GM23338 (cell line): ENCODE results near the gene CNOT4. TPM values are rescaled to one million over a fixed set of nuclear protein-coding genes. Genes with fewer than 3 reads are reported as not detected.

Experiments used
- ATAC-seq: fragments of 200-7000 bp; cut with Tn5 transposase; 3 replicates; pipeline ENCODE4 v1.9.1; 2020
- DNase-seq: peaks from one replicate; pipeline ENCODE4 v3.0.0-alpha.2; 2015; ENCODE audit warnings: low spot score
- H2AFZ ChIP-seq: fragments of 200-600 bp; sonication (generic); 2 replicates; pipeline ENCODE4 v1.8.0; 2016; ENCODE audit warnings: antibody characterized with exemption, mild to moderate bottlenecking, moderate library complexity
- H3F3A ChIP-seq: fragments of 200-600 bp; sonication (generic); replicated peaks from 2 replicates; pipeline ENCODE4 v1.8.0; 2017; ENCODE audit warnings: antibody characterized with exemption, mixed run types, low read depth
- H3K27ac ChIP-seq: fragments of 200-600 bp; sonication (generic); 2 replicates; pipeline ENCODE4 v1.6.1; 2016; ENCODE audit warnings: low read depth
- H3K27me3 ChIP-seq: fragments of 200-600 bp; sonication (generic); 2 replicates; pipeline ENCODE4 v1.8.0; 2016; ENCODE audit warnings: mild to moderate bottlenecking, mixed run types, moderate library complexity; ENCODE audit not compliant: insufficient read depth
- H3K36me3 ChIP-seq: fragments of 200-600 bp; sonication (generic); 2 replicates; pipeline ENCODE4 v1.8.0; 2016; ENCODE audit warnings: mild to moderate bottlenecking; ENCODE audit not compliant: insufficient read depth
- H3K4me1 ChIP-seq: fragments of 200-600 bp; sonication (generic); 2 replicates; pipeline ENCODE4 v1.8.0; 2016; ENCODE audit warnings: mild to moderate bottlenecking, moderate library complexity; ENCODE audit not compliant: insufficient read depth
- H3K4me2 ChIP-seq: fragments of 200-600 bp; sonication (generic); 2 replicates; pipeline ENCODE4 v1.7.1; 2017; ENCODE audit warnings: mixed run types
- H3K4me3 ChIP-seq: fragments of 200-600 bp; sonication (generic); 2 replicates; pipeline ENCODE4 v1.6.1; 2016; ENCODE audit warnings: mixed run types
- H3K79me2 ChIP-seq: fragments of 200-600 bp; sonication (generic); replicated peaks from 2 replicates; pipeline ENCODE4 v1.8.0; 2017; ENCODE audit warnings: mild to moderate bottlenecking; ENCODE audit not compliant: insufficient read depth
- H3K9me2 ChIP-seq: fragments of 200-600 bp; sonication (generic); 2 replicates; pipeline ENCODE4 v1.8.0; 2017; ENCODE audit not compliant: insufficient read depth
- H4K20me1 ChIP-seq: fragments of 200-600 bp; sonication (generic); replicated peaks from 2 replicates; pipeline ENCODE4 v1.8.0; 2017; ENCODE audit warnings: mild to moderate bottlenecking; ENCODE audit not compliant: insufficient read depth
- H3K27ac Mint-ChIP-seq: 2 replicates; pipeline ENCODE4 v1.8.0; 2020; ENCODE audit warnings: inconsistent platforms, mild to moderate bottlenecking, moderate library complexity, mixed read lengths
- H3K27me3 Mint-ChIP-seq: 3 replicates; pipeline ENCODE4 v1.8.0; 2022; ENCODE audit warnings: low read depth, mild to moderate bottlenecking, moderate library complexity, mixed read lengths, inconsistent platforms; ENCODE audit not compliant: insufficient read depth, poor library complexity
- H3K36me3 Mint-ChIP-seq: 3 replicates; pipeline ENCODE4 v1.8.0; 2021; ENCODE audit warnings: low read depth, mild to moderate bottlenecking, inconsistent platforms, moderate library complexity, mixed read lengths
- H3K4me1 Mint-ChIP-seq: 3 replicates; pipeline ENCODE4 v1.8.0; 2020; ENCODE audit warnings: mild to moderate bottlenecking, inconsistent platforms, mixed read lengths
- H3K4me3 Mint-ChIP-seq: 3 replicates; pipeline ENCODE4 v1.8.0; 2021; ENCODE audit warnings: moderate library complexity, mild to moderate bottlenecking, inconsistent platforms, mixed read lengths
- H3K9me3 Mint-ChIP-seq: 3 replicates; pipeline ENCODE4 v1.8.0; 2020; ENCODE audit warnings: moderate library complexity, mild to moderate bottlenecking, inconsistent platforms, mixed read lengths
- CTCF ChIP-seq, 2 experiments: fragments of 200-600 bp in 1 of 2; sonication (generic) in 1 of 2; conservative IDR thresholded peaks; 2 replicates each; pipeline versions ENCODE4 v1.5.1 to v1.6.1; 2016 to 2017; ENCODE audit warnings: antibody characterized with exemption in 2 of 2, low read depth in 2 of 2, mild to moderate bottlenecking in 2 of 2, moderate library complexity in 1 of 2
- ETS1 ChIP-seq: IDR thresholded peaks from 2 replicates; pipeline ENCODE4 v1.6.1; 2016; ENCODE audit warnings: antibody characterized with exemption
- EZH2 ChIP-seq: fragments of 200-600 bp; sonication (generic); IDR thresholded peaks from one replicate; pipeline ENCODE4 v1.8.0; 2017; ENCODE audit warnings: antibody characterized with exemption, mild to moderate bottlenecking, low read depth; ENCODE audit not compliant: unreplicated experiment
- EZH2phosphoT487 ChIP-seq: fragments of 200-600 bp; sonication (generic); IDR thresholded peaks from one replicate; pipeline ENCODE4 v1.8.1; 2018; ENCODE audit warnings: antibody characterized with exemption; ENCODE audit not compliant: unreplicated experiment
- NANOG ChIP-seq: IDR thresholded peaks from 2 replicates; pipeline ENCODE4 v1.6.1; 2016; ENCODE audit warnings: antibody characterized with exemption, borderline replicate concordance
- ZNF331 ChIP-seq: fragments of 250-450 bp; sonication (Bioruptor Pico); IDR thresholded peaks from 2 replicates; pipeline ENCODE4 v1.5.0; 2020; ENCODE audit warnings: low read depth, mild to moderate bottlenecking, moderate library complexity
- ZNF462 ChIP-seq: fragments of 250-450 bp; sonication (Bioruptor Pico); IDR thresholded peaks from 2 replicates; pipeline ENCODE4 v1.5.0; 2020; ENCODE audit warnings: mild to moderate bottlenecking, moderate library complexity
- polyA plus RNA-seq: library from polyadenylated mRNA; unstranded; fragments of >200 nt; fragmentation: Nextera tagmentation; extraction: Ambion mirVana; gene quantifications from 2 replicates; pipeline ENCODE4 v1.2.1, GENCODE V29; 2016
- total RNA-seq: library from RNA; depleted of rRNA; stranded (reverse); fragments of >200 nt; shearing (Covaris generic); gene quantifications from 2 replicates; pipeline ENCODE4 v1.2.3, GENCODE V29; 2014
- TF ChIP-seq, protein P1 (sequence below): IDR thresholded peaks from one replicate; pipeline ENCODE4 v1.6.1; 2018; ENCODE audit warnings: antibody characterized with exemption; ENCODE audit not compliant: unreplicated experiment

CNOT4 gene
- total and polyA plus RNA-seq, 2 experiments from 2014 or later, result 18.9 to 26.2 TPM

DNA sequence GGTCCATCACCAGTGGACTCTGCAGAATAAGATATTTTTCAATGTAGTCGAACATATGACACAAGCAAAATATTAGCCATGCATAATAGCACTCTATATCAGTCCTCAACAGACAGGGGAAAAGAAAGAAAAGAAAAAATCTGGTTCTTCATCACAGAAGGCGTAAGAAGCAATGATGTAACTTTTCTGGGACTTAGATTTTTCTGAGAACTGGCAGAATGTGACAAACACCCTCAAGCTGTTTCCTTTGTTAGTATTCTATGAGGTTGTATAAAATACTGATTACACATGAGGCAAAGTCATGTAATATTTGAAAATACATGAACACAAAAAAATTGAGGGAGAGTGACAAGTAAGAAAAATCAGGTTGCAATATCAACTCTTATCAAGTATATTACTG is 84.9 kb downstream of the CNOT4 start (continued):
- no peak for TF ChIP-seq CTCF (conservative IDR thresholded peaks at IDR 0.05; ENCODE audit: low read depth in 2 of 2)
- no peak for TF ChIP-seq ETS1
- TF ChIP-seq NANOG, result no peak
- TF ChIP-seq EZH2phosphoT487, result no peak
- TF ChIP-seq ZNF331, result no peak

DNA sequence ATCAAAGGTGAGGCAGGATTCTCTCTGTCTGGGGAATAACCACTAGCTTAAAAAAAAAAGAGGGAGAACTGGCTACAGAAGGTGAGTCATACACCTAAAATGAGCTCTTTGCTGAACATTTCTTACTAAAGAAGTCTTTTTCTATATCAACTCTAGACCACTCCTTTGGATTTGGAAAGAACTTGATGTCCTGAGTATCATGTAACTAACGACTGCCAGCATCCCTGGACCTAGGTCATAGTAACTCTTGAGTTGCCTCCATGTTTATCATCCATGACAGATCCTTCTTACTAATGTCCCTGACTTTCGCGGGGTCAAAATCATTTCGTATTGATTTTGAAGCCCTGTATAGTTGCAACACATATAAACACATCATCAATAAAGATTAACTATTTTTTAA is 89.1 kb downstream of the CNOT4 start:
- Histone ChIP-seq H3K4me3 (no peak overlapping the region), H3K9me2 (no peaks in the 10 kb centered on the region), H3K4me2 (peak overlapping the region; percentile 32; the same call in 1 of the 2 replicates), H3K27ac (no peak overlapping the region), H3F3A (no peaks in the 10 kb centered on the region), H2AFZ (no peak overlapping the region), H3K79me2 (peaks cover 28% of the 10 kb centered on the region), H3K36me3 (no peaks in the 10 kb centered on the region), H4K20me1 (no peaks in the 10 kb centered on the region), H3K4me1 (peaks cover 8% of the 10 kb centered on the region; the same call in 1 of the 2 replicates), H3K27me3 (no peaks in the 10 kb centered on the region)
- Mint-ChIP-seq H3K9me3 (no peaks in the 10 kb centered on the region), H3K27ac (no peak overlapping the region), H3K27me3 (no peaks in the 10 kb centered on the region), H3K4me1 (peaks cover 14% of the 10 kb centered on the region), H3K4me3 (no peak overlapping the region), H3K36me3 (no peaks in the 10 kb centered on the region)
- ATAC-seq, result no peak
- DNase-seq, result no peak
- TF ChIP-seq NANOG (no peak), ZNF331 (no peak), ZNF462 (CRISPR knock-in tag) (no peak), ETS1 (no peak), EZH2 (no peak)
- TF ChIP-seq, protein P1, sequence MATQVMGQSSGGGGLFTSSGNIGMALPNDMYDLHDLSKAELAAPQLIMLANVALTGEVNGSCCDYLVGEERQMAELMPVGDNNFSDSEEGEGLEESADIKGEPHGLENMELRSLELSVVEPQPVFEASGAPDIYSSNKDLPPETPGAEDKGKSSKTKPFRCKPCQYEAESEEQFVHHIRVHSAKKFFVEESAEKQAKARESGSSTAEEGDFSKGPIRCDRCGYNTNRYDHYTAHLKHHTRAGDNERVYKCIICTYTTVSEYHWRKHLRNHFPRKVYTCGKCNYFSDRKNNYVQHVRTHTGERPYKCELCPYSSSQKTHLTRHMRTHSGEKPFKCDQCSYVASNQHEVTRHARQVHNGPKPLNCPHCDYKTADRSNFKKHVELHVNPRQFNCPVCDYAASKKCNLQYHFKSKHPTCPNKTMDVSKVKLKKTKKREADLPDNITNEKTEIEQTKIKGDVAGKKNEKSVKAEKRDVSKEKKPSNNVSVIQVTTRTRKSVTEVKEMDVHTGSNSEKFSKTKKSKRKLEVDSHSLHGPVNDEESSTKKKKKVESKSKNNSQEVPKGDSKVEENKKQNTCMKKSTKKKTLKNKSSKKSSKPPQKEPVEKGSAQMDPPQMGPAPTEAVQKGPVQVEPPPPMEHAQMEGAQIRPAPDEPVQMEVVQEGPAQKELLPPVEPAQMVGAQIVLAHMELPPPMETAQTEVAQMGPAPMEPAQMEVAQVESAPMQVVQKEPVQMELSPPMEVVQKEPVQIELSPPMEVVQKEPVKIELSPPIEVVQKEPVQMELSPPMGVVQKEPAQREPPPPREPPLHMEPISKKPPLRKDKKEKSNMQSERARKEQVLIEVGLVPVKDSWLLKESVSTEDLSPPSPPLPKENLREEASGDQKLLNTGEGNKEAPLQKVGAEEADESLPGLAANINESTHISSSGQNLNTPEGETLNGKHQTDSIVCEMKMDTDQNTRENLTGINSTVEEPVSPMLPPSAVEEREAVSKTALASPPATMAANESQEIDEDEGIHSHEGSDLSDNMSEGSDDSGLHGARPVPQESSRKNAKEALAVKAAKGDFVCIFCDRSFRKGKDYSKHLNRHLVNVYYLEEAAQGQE, result no peak
